Omental fat pad (tissue), 4 donors: ENCODE data around the gene ZSCAN5B. TPM values are rescaled to one million over a fixed set of nuclear protein-coding genes. Genes with fewer than 3 reads are reported as not detected.
"Not testable (repeated sequence)": the region's sequence is repeated elsewhere in the genome, so short reads cannot be mapped to it uniquely, and the experiment has no call there.

Experiments used
- ATAC-seq: fragments of 150-250 bp; one replicate; pipeline ENCODE4 v1.9.1; 2016; ENCODE audit warnings: mild to moderate bottlenecking, moderate library complexity; ENCODE audit not compliant: low FRiP score
- DNase-seq: peaks from one replicate; pipeline ENCODE4 v3.0.0-alpha.2; 2019; ENCODE audit warnings: low spot score
- total RNA-seq, 4 donors: library from RNA; depleted of rRNA; stranded (reverse); fragments of >200 nt; gene quantifications; one replicate each; pipeline ENCODE4 v1.1.0, GENCODE V29; 2016
- TF ChIP-seq, protein P1 (sequence below), 3 donors: fragments of 450-650 bp; IDR thresholded peaks; one replicate each; pipeline ENCODE4 v1.5.1; 2016 to 2017; ENCODE audit warnings: antibody characterized with exemption in 3 of 3, mild to moderate bottlenecking in 3 of 3, moderate library complexity in 2 of 3

The ZSCAN5B gene
- total RNA-seq, 4 donors from 2014 or later, result not detected

DNA sequence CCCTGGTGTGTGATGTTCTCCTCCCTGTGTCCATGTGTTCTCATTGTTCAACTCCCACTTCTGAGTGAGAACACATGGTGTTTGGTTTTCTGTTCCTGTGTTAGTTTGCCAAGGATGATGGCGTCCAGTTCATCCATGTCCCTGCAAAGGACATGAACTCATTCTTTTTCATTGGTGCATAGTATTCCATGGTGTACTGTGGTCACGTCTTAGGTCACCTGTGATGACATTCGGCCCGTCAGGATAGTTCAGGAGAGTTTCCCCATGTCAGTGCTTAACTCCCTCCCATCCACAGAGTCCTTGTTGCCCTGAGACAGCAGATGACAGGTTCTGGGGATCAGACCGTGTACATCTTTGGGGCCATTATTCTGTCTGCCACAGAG is 47.9 kb downstream of the ZSCAN5B start:
- TF ChIP-seq, protein P1, sequence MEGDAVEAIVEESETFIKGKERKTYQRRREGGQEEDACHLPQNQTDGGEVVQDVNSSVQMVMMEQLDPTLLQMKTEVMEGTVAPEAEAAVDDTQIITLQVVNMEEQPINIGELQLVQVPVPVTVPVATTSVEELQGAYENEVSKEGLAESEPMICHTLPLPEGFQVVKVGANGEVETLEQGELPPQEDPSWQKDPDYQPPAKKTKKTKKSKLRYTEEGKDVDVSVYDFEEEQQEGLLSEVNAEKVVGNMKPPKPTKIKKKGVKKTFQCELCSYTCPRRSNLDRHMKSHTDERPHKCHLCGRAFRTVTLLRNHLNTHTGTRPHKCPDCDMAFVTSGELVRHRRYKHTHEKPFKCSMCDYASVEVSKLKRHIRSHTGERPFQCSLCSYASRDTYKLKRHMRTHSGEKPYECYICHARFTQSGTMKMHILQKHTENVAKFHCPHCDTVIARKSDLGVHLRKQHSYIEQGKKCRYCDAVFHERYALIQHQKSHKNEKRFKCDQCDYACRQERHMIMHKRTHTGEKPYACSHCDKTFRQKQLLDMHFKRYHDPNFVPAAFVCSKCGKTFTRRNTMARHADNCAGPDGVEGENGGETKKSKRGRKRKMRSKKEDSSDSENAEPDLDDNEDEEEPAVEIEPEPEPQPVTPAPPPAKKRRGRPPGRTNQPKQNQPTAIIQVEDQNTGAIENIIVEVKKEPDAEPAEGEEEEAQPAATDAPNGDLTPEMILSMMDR (IDR thresholded peaks at IDR 0.05), result no peak
- ATAC-seq, result no peak
- no peak for DNase-seq

- not testable (repeated sequence) for DNase-seq, ATAC-seq
Observed at GRCh38 chr19:56148955-56149655, 48.5 kb downstream of the ZSCAN5B start.

- TF ChIP-seq, protein P1 (IDR thresholded peaks at IDR 0.05), result no peak
- no peak for ATAC-seq
- no peak for DNase-seq
Observed at GRCh38 chr19:56148096-56148495, 49.5 kb downstream of the ZSCAN5B start.

DNA sequence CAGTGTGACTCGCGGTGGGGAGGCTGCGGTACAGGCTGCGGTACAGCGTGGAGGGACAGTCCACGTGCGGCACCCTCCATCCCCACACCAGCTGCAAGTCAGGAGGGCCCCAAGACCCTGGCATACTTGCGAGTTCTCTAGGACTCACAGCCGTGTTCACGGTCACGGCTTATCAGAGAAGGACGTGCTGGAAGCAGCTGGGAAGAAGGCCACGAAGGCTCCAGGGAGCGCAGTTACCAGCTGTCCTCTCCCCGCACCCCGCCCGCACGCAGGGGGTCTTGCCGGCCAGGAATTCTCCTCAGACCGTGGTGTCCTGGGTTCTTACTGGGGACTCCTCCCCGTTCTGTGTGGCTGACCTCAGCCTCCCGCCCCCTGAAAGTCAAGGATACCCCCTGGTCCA is 50.3 kb downstream of the ZSCAN5B start:
- TF ChIP-seq, protein P1 (IDR thresholded peaks at IDR 0.05), result no peak
- DNase-seq, result no peak
- no peak for ATAC-seq

DNA sequence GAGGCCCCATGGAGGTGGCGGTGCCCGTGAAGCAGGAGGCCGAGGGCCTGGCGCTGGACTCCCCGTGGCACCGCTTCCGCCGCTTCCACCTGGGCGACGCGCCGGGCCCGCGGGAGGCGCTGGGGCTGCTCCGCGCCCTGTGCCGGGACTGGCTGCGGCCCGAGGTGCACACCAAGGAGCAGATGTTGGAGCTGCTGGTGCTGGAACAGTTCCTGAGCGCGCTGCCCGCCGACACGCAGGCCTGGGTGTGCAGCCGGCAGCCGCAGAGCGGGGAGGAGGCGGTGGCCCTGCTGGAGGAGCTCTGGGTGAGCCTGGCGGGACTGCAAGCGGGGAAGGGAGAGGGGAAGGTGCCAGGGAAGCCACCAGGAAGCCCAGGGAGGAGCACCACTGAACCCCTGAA is 50.7 kb downstream of the ZSCAN5B start:
- DNase-seq (no peak), ATAC-seq (no peak)
- TF ChIP-seq, protein P1 (IDR thresholded peaks at IDR 0.05), result no peak

GRCh38 chr19:56145698-56146097 is 51.9 kb downstream of the ZSCAN5B start:
- ATAC-seq (no peak), DNase-seq (no peak)
- TF ChIP-seq, protein P1 (IDR thresholded peaks at IDR 0.05), result no peak

- TF ChIP-seq, protein P1 (IDR thresholded peaks at IDR 0.05), result no peak
- ATAC-seq (no peak), DNase-seq (no peak)
Observed at GRCh38 chr19:56144831-56145230, 52.8 kb downstream of the ZSCAN5B start.
